Measurements from ENCODE around the gene HOXB5.

The HOXB5 gene

DNA sequence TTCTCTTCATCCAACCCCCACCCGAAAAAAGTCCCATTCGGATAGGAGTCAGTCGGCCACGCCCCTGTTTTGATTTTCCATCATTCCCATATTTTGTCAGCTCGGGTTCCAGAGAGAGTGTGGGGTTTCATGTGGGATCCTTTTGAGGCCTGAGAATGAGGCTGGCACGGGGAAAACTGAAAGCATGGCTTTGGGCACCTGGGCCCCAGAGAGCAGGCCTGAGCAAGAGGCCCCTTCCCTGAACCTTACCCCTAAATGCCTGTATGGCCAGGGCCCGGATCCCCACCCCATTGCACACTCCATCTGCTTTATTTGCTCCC is 10.9 kb downstream of the HOXB5 start:
- no peak for TF ChIP-seq ZNF8 (CRISPR knock-in tag; IDR thresholded peaks at IDR 0.05)
- TF ChIP-seq, protein P1, sequence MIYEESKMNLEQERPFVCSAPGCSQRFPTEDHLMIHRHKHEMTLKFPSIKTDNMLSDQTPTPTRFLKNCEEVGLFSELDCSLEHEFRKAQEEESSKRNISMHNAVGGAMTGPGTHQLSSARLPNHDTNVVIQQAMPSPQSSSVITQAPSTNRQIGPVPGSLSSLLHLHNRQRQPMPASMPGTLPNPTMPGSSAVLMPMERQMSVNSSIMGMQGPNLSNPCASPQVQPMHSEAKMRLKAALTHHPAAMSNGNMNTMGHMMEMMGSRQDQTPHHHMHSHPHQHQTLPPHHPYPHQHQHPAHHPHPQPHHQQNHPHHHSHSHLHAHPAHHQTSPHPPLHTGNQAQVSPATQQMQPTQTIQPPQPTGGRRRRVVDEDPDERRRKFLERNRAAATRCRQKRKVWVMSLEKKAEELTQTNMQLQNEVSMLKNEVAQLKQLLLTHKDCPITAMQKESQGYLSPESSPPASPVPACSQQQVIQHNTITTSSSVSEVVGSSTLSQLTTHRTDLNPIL (CRISPR knock-in tag; IDR thresholded peaks at IDR 0.05; ENCODE audit: low read depth), result no peak
- no peak for ATAC-seq

DNA sequence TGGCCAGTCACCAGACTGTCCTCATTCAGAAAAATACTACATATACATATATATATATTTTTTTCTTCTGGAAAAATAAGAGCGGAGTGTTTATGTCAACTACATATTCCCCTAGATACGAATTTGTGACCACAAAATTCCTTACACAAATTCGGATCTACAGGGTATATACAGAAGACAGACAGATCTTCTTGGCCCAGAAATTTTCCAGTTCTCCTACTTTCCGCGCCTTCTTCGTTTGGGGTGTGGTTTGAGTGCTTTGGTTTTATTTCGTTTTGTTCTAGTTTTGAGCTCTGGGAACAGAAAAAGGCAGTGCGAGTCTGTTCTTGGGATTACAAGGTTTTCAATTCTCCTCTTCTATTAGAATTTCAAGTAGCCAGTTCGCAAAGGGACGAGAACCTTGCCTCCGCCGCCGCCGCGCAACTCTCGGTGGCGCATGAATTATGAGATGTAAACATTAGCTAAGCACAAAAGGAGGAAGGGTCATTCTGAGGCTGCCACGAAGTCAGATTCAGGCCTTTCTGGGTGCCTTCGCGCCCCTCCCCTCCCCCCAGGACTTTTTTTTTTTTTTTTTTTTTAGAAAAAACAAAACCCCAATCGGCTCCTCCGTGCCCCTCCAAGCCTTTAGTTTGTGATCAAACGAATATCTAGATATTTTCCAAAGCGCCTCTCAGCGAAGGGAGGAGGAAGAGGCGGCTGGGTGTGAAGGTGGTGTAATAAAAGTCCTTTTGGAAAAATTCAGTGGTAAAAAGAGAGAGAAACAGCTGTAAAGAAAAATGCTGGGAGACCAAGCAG is 13.6 kb downstream of the HOXB5 start:
- TF ChIP-seq SNAI2 (CRISPR knock-in tag; IDR thresholded peaks at IDR 0.05), result no peak
- TF ChIP-seq, protein P2, sequence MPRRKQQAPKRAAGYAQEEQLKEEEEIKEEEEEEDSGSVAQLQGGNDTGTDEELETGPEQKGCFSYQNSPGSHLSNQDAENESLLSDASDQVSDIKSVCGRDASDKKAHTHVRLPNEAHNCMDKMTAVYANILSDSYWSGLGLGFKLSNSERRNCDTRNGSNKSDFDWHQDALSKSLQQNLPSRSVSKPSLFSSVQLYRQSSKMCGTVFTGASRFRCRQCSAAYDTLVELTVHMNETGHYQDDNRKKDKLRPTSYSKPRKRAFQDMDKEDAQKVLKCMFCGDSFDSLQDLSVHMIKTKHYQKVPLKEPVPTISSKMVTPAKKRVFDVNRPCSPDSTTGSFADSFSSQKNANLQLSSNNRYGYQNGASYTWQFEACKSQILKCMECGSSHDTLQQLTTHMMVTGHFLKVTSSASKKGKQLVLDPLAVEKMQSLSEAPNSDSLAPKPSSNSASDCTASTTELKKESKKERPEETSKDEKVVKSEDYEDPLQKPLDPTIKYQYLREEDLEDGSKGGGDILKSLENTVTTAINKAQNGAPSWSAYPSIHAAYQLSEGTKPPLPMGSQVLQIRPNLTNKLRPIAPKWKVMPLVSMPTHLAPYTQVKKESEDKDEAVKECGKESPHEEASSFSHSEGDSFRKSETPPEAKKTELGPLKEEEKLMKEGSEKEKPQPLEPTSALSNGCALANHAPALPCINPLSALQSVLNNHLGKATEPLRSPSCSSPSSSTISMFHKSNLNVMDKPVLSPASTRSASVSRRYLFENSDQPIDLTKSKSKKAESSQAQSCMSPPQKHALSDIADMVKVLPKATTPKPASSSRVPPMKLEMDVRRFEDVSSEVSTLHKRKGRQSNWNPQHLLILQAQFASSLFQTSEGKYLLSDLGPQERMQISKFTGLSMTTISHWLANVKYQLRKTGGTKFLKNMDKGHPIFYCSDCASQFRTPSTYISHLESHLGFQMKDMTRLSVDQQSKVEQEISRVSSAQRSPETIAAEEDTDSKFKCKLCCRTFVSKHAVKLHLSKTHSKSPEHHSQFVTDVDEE (CRISPR knock-in tag; IDR thresholded peaks at IDR 0.05), result no peak
- no peak for TF ChIP-seq TCF4 (CRISPR knock-in tag; IDR thresholded peaks at IDR 0.05; ENCODE audit: borderline replicate concordance)
- TF ChIP-seq, protein P3, sequence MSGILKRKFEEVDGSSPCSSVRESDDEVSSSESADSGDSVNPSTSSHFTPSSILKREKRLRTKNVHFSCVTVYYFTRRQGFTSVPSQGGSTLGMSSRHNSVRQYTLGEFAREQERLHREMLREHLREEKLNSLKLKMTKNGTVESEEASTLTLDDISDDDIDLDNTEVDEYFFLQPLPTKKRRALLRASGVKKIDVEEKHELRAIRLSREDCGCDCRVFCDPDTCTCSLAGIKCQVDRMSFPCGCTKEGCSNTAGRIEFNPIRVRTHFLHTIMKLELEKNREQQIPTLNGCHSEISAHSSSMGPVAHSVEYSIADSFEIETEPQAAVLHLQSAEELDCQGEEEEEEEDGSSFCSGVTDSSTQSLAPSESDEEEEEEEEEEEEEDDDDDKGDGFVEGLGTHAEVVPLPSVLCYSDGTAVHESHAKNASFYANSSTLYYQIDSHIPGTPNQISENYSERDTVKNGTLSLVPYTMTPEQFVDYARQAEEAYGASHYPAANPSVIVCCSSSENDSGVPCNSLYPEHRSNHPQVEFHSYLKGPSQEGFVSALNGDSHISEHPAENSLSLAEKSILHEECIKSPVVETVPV (CRISPR knock-in tag; IDR thresholded peaks at IDR 0.05), result no peak
- TF ChIP-seq RARB (CRISPR knock-in tag; IDR thresholded peaks at IDR 0.05), result no peak
- no peak for ATAC-seq

DNA sequence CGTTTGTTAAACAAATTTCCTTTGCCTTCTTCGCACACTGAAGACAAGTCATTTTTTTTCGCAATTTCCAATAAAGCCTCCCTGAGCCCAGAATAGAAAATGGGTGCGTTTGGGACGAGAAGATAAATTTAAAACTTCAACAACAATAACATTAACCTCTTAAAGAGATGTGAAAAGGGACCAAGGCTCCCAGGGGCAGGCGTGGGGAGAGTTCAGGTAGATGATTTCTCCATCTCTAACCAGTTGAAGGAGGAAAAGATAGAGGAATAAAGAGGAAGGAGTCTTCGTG is 14.2 kb downstream of the HOXB5 start:
- no peak for ATAC-seq
- TF ChIP-seq ZNF565 (CRISPR knock-in tag; conservative IDR thresholded peaks at IDR 0.05; ENCODE audit: low read depth), result no peak
- TF ChIP-seq ARNTL (CRISPR knock-in tag; IDR thresholded peaks at IDR 0.05; ENCODE audit: borderline replicate concordance, low read depth), result no peak

DNA sequence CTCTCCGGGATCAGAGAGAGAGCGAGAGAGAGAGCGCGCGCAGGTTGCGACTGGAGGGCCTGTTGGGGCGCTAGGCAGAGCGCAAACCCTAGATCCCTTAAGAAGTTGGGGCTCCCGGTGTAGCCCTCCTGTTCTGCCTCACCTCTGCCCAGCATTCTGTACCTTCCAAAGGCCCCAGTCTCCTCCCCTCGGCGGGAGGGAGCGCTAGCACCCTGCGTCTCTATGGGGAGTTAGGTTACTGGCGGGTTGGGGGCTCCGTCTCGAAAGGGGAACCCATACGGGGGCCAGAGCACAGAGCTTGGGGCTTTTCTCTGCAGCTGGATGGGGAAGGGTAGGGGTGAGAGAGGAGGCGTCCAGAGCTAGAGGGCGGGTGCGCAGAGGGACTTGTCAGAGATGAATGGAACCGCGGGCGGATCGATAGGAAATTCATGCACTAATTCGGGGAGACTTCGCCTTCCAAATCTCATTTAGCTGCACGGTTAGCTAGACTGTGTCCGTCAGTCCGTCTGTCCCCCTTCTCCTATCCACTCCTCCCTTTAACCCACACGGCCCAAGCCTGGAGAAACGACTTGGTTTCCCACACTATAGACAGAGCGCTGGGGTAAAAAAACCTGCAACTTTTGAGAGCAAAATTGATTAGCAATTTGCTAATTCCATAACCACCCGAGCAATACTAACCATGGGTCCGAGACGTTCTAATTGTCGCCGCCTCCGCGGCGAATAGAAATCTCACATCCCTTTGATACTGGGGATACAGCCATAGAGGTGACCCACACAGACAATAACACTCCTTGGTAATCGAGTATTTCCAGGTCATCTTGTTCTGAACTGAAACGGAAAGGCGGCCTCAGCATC is 14.7 kb downstream of the HOXB5 start:
- no peak for TF ChIP-seq OSR1 (CRISPR knock-in tag; IDR thresholded peaks at IDR 0.05)
- no peak for TF ChIP-seq CSDC2 (CRISPR knock-in tag; IDR thresholded peaks at IDR 0.05)
- TF ChIP-seq ZFP30 (CRISPR knock-in tag; IDR thresholded peaks at IDR 0.05), result no peak
- no peak for ATAC-seq

DNA sequence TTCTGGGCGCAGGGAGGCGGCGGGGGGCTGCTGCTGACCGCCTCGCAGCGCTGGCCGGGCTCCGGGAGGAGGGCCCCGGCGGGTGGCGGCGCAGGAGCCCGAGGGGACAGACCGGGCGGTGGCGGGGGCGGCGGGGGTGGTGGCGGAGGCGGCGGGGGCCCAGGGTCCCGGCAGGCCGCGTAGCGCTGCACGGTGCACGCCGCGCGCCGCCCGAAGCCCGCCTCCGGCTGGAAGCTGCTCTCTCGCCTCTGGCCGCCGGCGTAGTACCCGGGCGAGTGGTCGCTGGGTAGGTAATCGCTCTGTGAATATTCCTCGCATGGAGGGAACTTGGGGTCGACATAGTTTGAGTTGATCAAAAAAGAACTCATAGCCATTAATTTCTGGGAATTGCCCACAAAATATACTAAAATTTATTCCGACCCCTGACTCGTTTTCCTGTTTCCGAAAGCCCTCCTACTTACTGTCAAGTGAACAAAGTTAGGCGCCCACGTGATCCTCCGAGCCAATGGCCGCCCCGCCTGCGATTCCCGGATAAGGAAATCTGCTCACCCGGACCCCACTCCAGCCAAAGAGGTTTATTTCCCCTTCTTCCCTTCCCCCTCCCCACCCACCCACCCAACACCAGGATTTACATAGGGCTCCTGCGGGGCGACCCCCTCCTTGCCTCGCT is 15.5 kb downstream of the HOXB5 start, which contains the start of gene HOXB4:
HOXB4 (minus strand) TSS at position 405 of the 670 bp plus-strand sequence; CDS start at position 374, 31 bp downstream.
- ATAC-seq, result no peak
- no peak for TF ChIP-seq RARB (CRISPR knock-in tag; IDR thresholded peaks at IDR 0.05)
- TF ChIP-seq, protein P3 (CRISPR knock-in tag; IDR thresholded peaks at IDR 0.05), result no peak
- TF ChIP-seq CSDC2 (CRISPR knock-in tag; IDR thresholded peaks at IDR 0.05), result no peak
- TF ChIP-seq ZNF565 (CRISPR knock-in tag; conservative IDR thresholded peaks at IDR 0.05; ENCODE audit: low read depth), result no peak
- TF ChIP-seq, protein P4, sequence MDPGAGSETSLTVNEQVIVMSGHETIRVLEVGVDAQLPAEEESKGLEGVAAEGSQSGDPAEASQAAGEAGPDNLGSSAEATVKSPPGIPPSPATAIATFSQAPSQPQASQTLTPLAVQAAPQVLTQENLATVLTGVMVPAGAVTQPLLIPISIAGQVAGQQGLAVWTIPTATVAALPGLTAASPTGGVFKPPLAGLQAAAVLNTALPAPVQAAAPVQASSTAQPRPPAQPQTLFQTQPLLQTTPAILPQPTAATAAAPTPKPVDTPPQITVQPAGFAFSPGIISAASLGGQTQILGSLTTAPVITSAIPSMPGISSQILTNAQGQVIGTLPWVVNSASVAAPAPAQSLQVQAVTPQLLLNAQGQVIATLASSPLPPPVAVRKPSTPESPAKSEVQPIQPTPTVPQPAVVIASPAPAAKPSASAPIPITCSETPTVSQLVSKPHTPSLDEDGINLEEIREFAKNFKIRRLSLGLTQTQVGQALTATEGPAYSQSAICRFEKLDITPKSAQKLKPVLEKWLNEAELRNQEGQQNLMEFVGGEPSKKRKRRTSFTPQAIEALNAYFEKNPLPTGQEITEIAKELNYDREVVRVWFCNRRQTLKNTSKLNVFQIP (CRISPR knock-in tag; IDR thresholded peaks at IDR 0.05; ENCODE audit: borderline replicate concordance, low read depth), result no peak
- TF ChIP-seq ESRRG (CRISPR knock-in tag; IDR thresholded peaks at IDR 0.05), result no peak
- no peak for TF ChIP-seq ZNF8 (CRISPR knock-in tag; IDR thresholded peaks at IDR 0.05)
- no peak for TF ChIP-seq PPARA (CRISPR knock-in tag; IDR thresholded peaks at IDR 0.05; ENCODE audit: borderline replicate concordance)
- TF ChIP-seq TCF4 (CRISPR knock-in tag; IDR thresholded peaks at IDR 0.05; ENCODE audit: borderline replicate concordance), result no peak
- no peak for TF ChIP-seq ARNTL (CRISPR knock-in tag; IDR thresholded peaks at IDR 0.05; ENCODE audit: borderline replicate concordance, low read depth)
- no peak for TF ChIP-seq ZFP30 (CRISPR knock-in tag; IDR thresholded peaks at IDR 0.05)
- TF ChIP-seq ZNF70 (CRISPR knock-in tag; IDR thresholded peaks at IDR 0.05), result no peak
- TF ChIP-seq, protein P5, sequence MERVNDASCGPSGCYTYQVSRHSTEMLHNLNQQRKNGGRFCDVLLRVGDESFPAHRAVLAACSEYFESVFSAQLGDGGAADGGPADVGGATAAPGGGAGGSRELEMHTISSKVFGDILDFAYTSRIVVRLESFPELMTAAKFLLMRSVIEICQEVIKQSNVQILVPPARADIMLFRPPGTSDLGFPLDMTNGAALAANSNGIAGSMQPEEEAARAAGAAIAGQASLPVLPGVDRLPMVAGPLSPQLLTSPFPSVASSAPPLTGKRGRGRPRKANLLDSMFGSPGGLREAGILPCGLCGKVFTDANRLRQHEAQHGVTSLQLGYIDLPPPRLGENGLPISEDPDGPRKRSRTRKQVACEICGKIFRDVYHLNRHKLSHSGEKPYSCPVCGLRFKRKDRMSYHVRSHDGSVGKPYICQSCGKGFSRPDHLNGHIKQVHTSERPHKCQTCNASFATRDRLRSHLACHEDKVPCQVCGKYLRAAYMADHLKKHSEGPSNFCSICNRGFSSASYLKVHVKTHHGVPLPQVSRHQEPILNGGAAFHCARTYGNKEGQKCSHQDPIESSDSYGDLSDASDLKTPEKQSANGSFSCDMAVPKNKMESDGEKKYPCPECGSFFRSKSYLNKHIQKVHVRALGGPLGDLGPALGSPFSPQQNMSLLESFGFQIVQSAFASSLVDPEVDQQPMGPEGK (CRISPR knock-in tag; IDR thresholded peaks at IDR 0.05; ENCODE audit: borderline replicate concordance), result no peak
- TF ChIP-seq TOX (CRISPR knock-in tag; IDR thresholded peaks at IDR 0.05; ENCODE audit: borderline replicate concordance), result no peak
